Hepatocyte (in vitro differentiated cells): ENCODE results near the gene GFM1.

Experiments
- CTCF ChIP-seq: fragments of 200-600 bp; sonication (generic); IDR thresholded peaks from 2 replicates; pipeline ENCODE4 v1.5.1; 2016; ENCODE audit warnings: antibody characterized with exemption, mild to moderate bottlenecking; ENCODE audit not compliant: poor library complexity
- EZH2 ChIP-seq: fragments of 200-600 bp; sonication (generic); IDR thresholded peaks from 2 replicates; pipeline ENCODE4 v1.6.1; 2016; ENCODE audit warnings: antibody characterized with exemption, mild to moderate bottlenecking, borderline replicate concordance
- EZH2phosphoT487 ChIP-seq: fragments of 200-600 bp; sonication (generic); IDR thresholded peaks from one replicate; pipeline ENCODE4 v1.6.1; 2018; ENCODE audit warnings: antibody characterized with exemption, mild to moderate bottlenecking, low read depth, moderate library complexity; ENCODE audit not compliant: unreplicated experiment, severe bottlenecking

GRCh38 chr3:158702815-158703481 lies 58.6 kb downstream of the GFM1 start:
- no peak for TF ChIP-seq CTCF
- TF ChIP-seq EZH2: no peak
- no peak for TF ChIP-seq EZH2phosphoT487
